Activated CD4-positive, alpha-beta memory T cell treated with anti-CD3 and anti-CD28 coated beads, Interleukin-2, amount 10 ng/mL, durations not matched to agents 7 days and 5 days (primary cell): ENCODE results near the gene NAT8L. TPM values are rescaled to one million over a fixed set of nuclear protein-coding genes. Genes with fewer than 3 reads are reported as not detected.

ENCODE experiments used
- CTCF ChIA-PET: fragments of 350-600 bp; sonication (Branson Sonifier 250); formaldehyde crosslinking; loops from one replicate; lab custom pipeline; 2021; ENCODE audit warnings: antibody characterized with exemption, inconsistent platforms; lab: Charles Lee
- POLR2A ChIA-PET: fragments of 350-600 bp; sonication (Branson Sonifier 250); formaldehyde crosslinking; loops from one replicate; lab custom pipeline; 2021; ENCODE audit warnings: antibody characterized with exemption; lab: Charles Lee
- DNase-seq: peaks from one replicate; pipeline ENCODE4 v3.0.0-alpha.2; 2020
- H3K27ac Mint-ChIP-seq: one replicate; pipeline ENCODE4 v1.8.0; 2021; ENCODE audit warnings: mild to moderate bottlenecking, mixed read lengths
- H3K27me3 Mint-ChIP-seq: one replicate; pipeline ENCODE4 v1.8.0; 2021; ENCODE audit warnings: mixed read lengths
- H3K36me3 Mint-ChIP-seq: one replicate; pipeline ENCODE4 v1.8.0; 2021; ENCODE audit warnings: low read depth, mixed read lengths
- H3K4me1 Mint-ChIP-seq: one replicate; pipeline ENCODE4 v1.8.0; 2021; ENCODE audit warnings: mixed read lengths
- H3K4me3 Mint-ChIP-seq: one replicate; pipeline ENCODE4 v1.8.0; 2021; ENCODE audit warnings: mild to moderate bottlenecking, mixed read lengths
- H3K9me3 Mint-ChIP-seq: one replicate; pipeline ENCODE4 v1.8.0; 2021; ENCODE audit warnings: mixed read lengths
- total RNA-seq, 2 experiments: library from RNA; stranded (reverse); gene quantifications; one replicate each; pipeline ENCODE4 v1.2.3, GENCODE V29; 2021

NAT8L gene
- total RNA-seq, 2 experiments from 2014 or later, result 0.08 to 0.10 TPM

GRCh38 chr4:2078584-2078983, 19.5 kb downstream of the NAT8L start:
- Mint-ChIP-seq H3K4me3 (no peak overlapping the region), H3K4me1 (no peaks in the 10 kb centered on the region), H3K27ac (no peak overlapping the region), H3K27me3 (no peaks in the 10 kb centered on the region), H3K36me3 (no peaks in the 10 kb centered on the region), H3K9me3 (no peaks in the 10 kb centered on the region)
- DNase-seq, result no peak
- CTCF ChIA-PET, result no interaction called here
- POLR2A ChIA-PET, result no interaction called here

- Mint-ChIP-seq H3K4me1 (no peaks in the 10 kb centered on the region), H3K36me3 (no peaks in the 10 kb centered on the region), H3K27me3 (no peaks in the 10 kb centered on the region), H3K9me3 (no peaks in the 10 kb centered on the region), H3K27ac (no peak overlapping the region), H3K4me3 (no peak overlapping the region)
- ChIA-PET POLR2A (no interaction called here), CTCF (no interaction called here)
- DNase-seq, result no peak
Measured at GRCh38 chr4:2079006-2079405, 19.9 kb downstream of the NAT8L start.

- ChIA-PET CTCF (no interaction called here), POLR2A (no interaction called here)
- Mint-ChIP-seq H3K9me3 (no peaks in the 10 kb centered on the region), H3K4me3 (no peak overlapping the region), H3K27me3 (no peaks in the 10 kb centered on the region), H3K4me1 (no peaks in the 10 kb centered on the region), H3K36me3 (no peaks in the 10 kb centered on the region), H3K27ac (no peak overlapping the region)
- DNase-seq, result no peak
Measured at GRCh38 chr4:2079926-2080325, 20.8 kb downstream of the NAT8L start.

- Mint-ChIP-seq H3K4me3 (no peak overlapping the region), H3K27ac (no peak overlapping the region), H3K27me3 (no peaks in the 10 kb centered on the region), H3K4me1 (no peaks in the 10 kb centered on the region), H3K36me3 (no peaks in the 10 kb centered on the region), H3K9me3 (no peaks in the 10 kb centered on the region)
- ChIA-PET POLR2A (no interaction called here), CTCF (no interaction called here)
- DNase-seq, result no peak
Measured at GRCh38 chr4:2080429-2081300, 21.5 kb downstream of the NAT8L start.

- Mint-ChIP-seq H3K36me3 (no peaks in the 10 kb centered on the region), H3K4me1 (no peaks in the 10 kb centered on the region), H3K9me3 (no peaks in the 10 kb centered on the region), H3K27ac (no peak overlapping the region), H3K4me3 (no peak overlapping the region), H3K27me3 (no peaks in the 10 kb centered on the region)
- CTCF ChIA-PET, result no interaction called here
- peak; percentile 12 for DNase-seq
- POLR2A ChIA-PET, result no interaction called here
Measured at GRCh38 chr4:2081540-2081939, 22.4 kb downstream of the NAT8L start.

- no peaks in the 10 kb centered on the region for H3K36me3 Mint-ChIP-seq
- CTCF ChIA-PET, result interaction anchor here (1.0 kb wide), 1 partner anchor 43 kb away, joined by 3 read pairs; no protein-coding TSS in a partner anchor
- no peak overlapping the region for H3K4me3 Mint-ChIP-seq
- H3K27me3 Mint-ChIP-seq, result no peaks in the 10 kb centered on the region
- no peak overlapping the region for H3K27ac Mint-ChIP-seq
- H3K4me1 Mint-ChIP-seq, result no peaks in the 10 kb centered on the region
- H3K9me3 Mint-ChIP-seq, result no peaks in the 10 kb centered on the region
- no peak for DNase-seq
- POLR2A ChIA-PET, result interaction anchor here (1.0 kb wide), 1 partner anchor 8 kb away, joined by 3 read pairs; no protein-coding TSS in a partner anchor
Measured at GRCh38 chr4:2082118-2082517, 23.0 kb downstream of the NAT8L start.

- CTCF ChIA-PET, result interaction anchor here (1.0 kb wide), 1 partner anchor 43 kb away, joined by 3 read pairs; no protein-coding TSS in a partner anchor
- no peaks in the 10 kb centered on the region for H3K4me1 Mint-ChIP-seq
Measured at GRCh38 chr4:2082627-2083026, 23.5 kb downstream of the NAT8L start.

GRCh38 chr4:2083116-2083825, 24.1 kb downstream of the NAT8L start:
- Mint-ChIP-seq H3K4me1 (no peaks in the 10 kb centered on the region), H3K36me3 (no peaks in the 10 kb centered on the region), H3K27ac (no peak overlapping the region), H3K27me3 (peaks cover 2% of the 10 kb centered on the region), H3K4me3 (no peak overlapping the region), H3K9me3 (no peaks in the 10 kb centered on the region)
- ChIA-PET POLR2A (interaction anchor here (1.0 kb wide), 1 partner anchor 9 kb away, joined by 3 read pairs; no protein-coding TSS in a partner anchor), CTCF (interaction anchor here (1.0 kb wide), 1 partner anchor 42 kb away, joined by 3 read pairs; no protein-coding TSS in a partner anchor)
- no peak for DNase-seq

More at GRCh38 chr4:2082627-2083026, 23.5 kb downstream of the NAT8L start:
- Mint-ChIP-seq H3K27ac (no peak overlapping the region), H3K27me3 (peaks cover 2% of the 10 kb centered on the region), H3K4me3 (no peak overlapping the region), H3K9me3 (no peaks in the 10 kb centered on the region), H3K36me3 (no peaks in the 10 kb centered on the region)
- POLR2A ChIA-PET, result interaction anchor here (1.0 kb wide), 1 partner anchor 9 kb away, joined by 3 read pairs; no protein-coding TSS in a partner anchor
- DNase-seq, result no peak

GRCh38 chr4:2083826-2084160, 24.7 kb downstream of the NAT8L start:
- H3K27ac Mint-ChIP-seq, result no peak overlapping the region

GRCh38 chr4:2084316-2084715, 25.2 kb downstream of the NAT8L start:
- CTCF ChIA-PET, result no interaction called here
- Mint-ChIP-seq H3K4me3 (no peak overlapping the region), H3K27me3 (peaks cover 2% of the 10 kb centered on the region), H3K9me3 (no peaks in the 10 kb centered on the region), H3K36me3 (no peaks in the 10 kb centered on the region), H3K4me1 (no peaks in the 10 kb centered on the region), H3K27ac (no peak overlapping the region)
- POLR2A ChIA-PET, result no interaction called here
- peak; percentile 11 for DNase-seq

More at GRCh38 chr4:2083826-2084160, 24.7 kb downstream of the NAT8L start:
- Mint-ChIP-seq H3K27me3 (peaks cover 2% of the 10 kb centered on the region), H3K36me3 (no peaks in the 10 kb centered on the region), H3K4me1 (no peaks in the 10 kb centered on the region), H3K9me3 (no peaks in the 10 kb centered on the region), H3K4me3 (no peak overlapping the region)
- no peak for DNase-seq
- CTCF ChIA-PET, result no interaction called here
- POLR2A ChIA-PET, result no interaction called here

- no peak overlapping the region for H3K4me3 Mint-ChIP-seq
- H3K27me3 Mint-ChIP-seq, result peaks cover 7% of the 10 kb centered on the region
- H3K36me3 Mint-ChIP-seq, result no peaks in the 10 kb centered on the region
- H3K27ac Mint-ChIP-seq, result no peak overlapping the region
- no peak for DNase-seq
- H3K4me1 Mint-ChIP-seq, result no peaks in the 10 kb centered on the region
- ChIA-PET CTCF (no interaction called here), POLR2A (no interaction called here)
- no peaks in the 10 kb centered on the region for H3K9me3 Mint-ChIP-seq
Measured at GRCh38 chr4:2085496-2085901, 26.4 kb downstream of the NAT8L start.

GRCh38 chr4:2087170-2087569, 28.0 kb downstream of the NAT8L start:
- CTCF ChIA-PET, result interaction anchor here (0.6 kb wide), 1 partner anchor 435 kb away, joined by 3 read pairs; no protein-coding TSS in a partner anchor

GRCh38 chr4:2089222-2089621, 30.1 kb downstream of the NAT8L start:
- CTCF ChIA-PET, result no interaction called here
- no peak overlapping the region for H3K4me3 Mint-ChIP-seq
- H3K4me1 Mint-ChIP-seq, result no peaks in the 10 kb centered on the region
- H3K27ac Mint-ChIP-seq, result no peak overlapping the region
- H3K36me3 Mint-ChIP-seq, result no peaks in the 10 kb centered on the region
- H3K9me3 Mint-ChIP-seq, result no peaks in the 10 kb centered on the region
- POLR2A ChIA-PET, result no interaction called here
- no peak for DNase-seq
- H3K27me3 Mint-ChIP-seq, result peaks cover 7% of the 10 kb centered on the region

More at GRCh38 chr4:2087170-2087569, 28.0 kb downstream of the NAT8L start:
- POLR2A ChIA-PET, result no interaction called here
- Mint-ChIP-seq H3K36me3 (no peaks in the 10 kb centered on the region), H3K27ac (no peak overlapping the region), H3K4me3 (no peak overlapping the region), H3K27me3 (peaks cover 7% of the 10 kb centered on the region), H3K4me1 (no peaks in the 10 kb centered on the region), H3K9me3 (no peaks in the 10 kb centered on the region)
- no peak for DNase-seq
